Ishikawa (cell line): ENCODE data around the gene TM4SF1.

Experiments used
- CEBPB ChIP-seq: IDR thresholded peaks from 2 replicates; pipeline ENCODE4 v1.6.1; 2012
- CREB1 ChIP-seq: IDR thresholded peaks from 2 replicates; pipeline ENCODE4 v1.6.1; 2012; ENCODE audit warnings: low read depth
- EGR1 ChIP-seq: IDR thresholded peaks from 2 replicates; pipeline ENCODE4 v1.6.1; 2012
- EP300 ChIP-seq: IDR thresholded peaks from 2 replicates; pipeline ENCODE4 v1.6.1; 2012; ENCODE audit warnings: borderline replicate concordance
- FOXM1 ChIP-seq: IDR thresholded peaks from 2 replicates; pipeline ENCODE4 v1.6.1; 2012; ENCODE audit warnings: low read depth, borderline replicate concordance
- NFIC ChIP-seq: IDR thresholded peaks from 2 replicates; pipeline ENCODE4 v1.6.1; 2012
- RAD21 ChIP-seq: IDR thresholded peaks from 2 replicates; pipeline ENCODE4 v1.6.1; 2012; ENCODE audit warnings: low read depth
- REST ChIP-seq: IDR thresholded peaks from 2 replicates; pipeline ENCODE4 v1.6.1; 2012; ENCODE audit warnings: low read depth, mild to moderate bottlenecking
- TAF1 ChIP-seq: IDR thresholded peaks from 2 replicates; pipeline ENCODE4 v1.6.1; 2012; ENCODE audit warnings: low read depth, mild to moderate bottlenecking
- TCF12 ChIP-seq: IDR thresholded peaks from 2 replicates; pipeline ENCODE4 v1.6.1; 2012; ENCODE audit warnings: low read depth
- TEAD4 ChIP-seq: IDR thresholded peaks from 2 replicates; pipeline ENCODE4 v1.6.1; 2012
- USF1 ChIP-seq: IDR thresholded peaks from 2 replicates; pipeline ENCODE4 v1.6.1; 2012
- YY1 ChIP-seq: IDR thresholded peaks from 2 replicates; pipeline ENCODE4 v1.6.1; 2012; ENCODE audit warnings: low read depth
- ZBTB7A ChIP-seq: IDR thresholded peaks from 2 replicates; pipeline ENCODE4 v1.6.1; 2012; ENCODE audit warnings: low read depth
- TF ChIP-seq, protein P1 (sequence below): IDR thresholded peaks from 2 replicates; pipeline ENCODE4 v1.6.1; 2012

TM4SF1 gene

GRCh38 chr3:149414557-149415231, 37.2 kb upstream of the TM4SF1 start:
- TF ChIP-seq NFIC (no peak), CREB1 (no peak), USF1 (no peak), TEAD4 (no peak), EP300 (no peak), TAF1 (no peak)

- no peak for TF ChIP-seq EP300
- TF ChIP-seq TEAD4 = no peak
- TF ChIP-seq ZBTB7A = no peak
- no peak for TF ChIP-seq NFIC
- no peak for TF ChIP-seq FOXM1
These were observed 34.1 kb upstream of the TM4SF1 start for GRCh38 chr3:149411583-149411982.

DNA sequence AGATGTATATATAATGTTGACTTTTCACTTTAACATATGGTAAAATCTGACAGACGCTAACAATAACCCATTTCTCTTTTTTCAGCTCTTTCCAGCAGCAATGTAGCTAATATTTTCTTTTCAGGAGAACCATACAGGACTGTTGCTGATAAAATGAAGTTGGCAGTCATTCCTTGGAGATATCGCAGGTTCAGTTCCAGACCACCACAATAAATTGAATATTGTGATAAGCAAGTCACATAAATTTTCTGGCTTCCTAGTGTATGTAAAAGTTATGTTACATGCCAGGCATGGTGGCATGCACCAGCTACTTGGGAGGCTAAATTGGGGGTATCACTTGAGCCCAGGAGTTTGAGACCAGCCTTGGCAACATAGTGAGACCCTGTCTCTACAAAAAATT, 31.9 kb upstream of the TM4SF1 start:
- TF ChIP-seq CREB1 (no peak), USF1 (no peak), TEAD4 (no peak), EGR1 (no peak), RAD21 (no peak), FOXM1 (no peak), CEBPB (no peak), YY1 (no peak), NFIC (no peak), REST (no peak), ZBTB7A (no peak)

DNA sequence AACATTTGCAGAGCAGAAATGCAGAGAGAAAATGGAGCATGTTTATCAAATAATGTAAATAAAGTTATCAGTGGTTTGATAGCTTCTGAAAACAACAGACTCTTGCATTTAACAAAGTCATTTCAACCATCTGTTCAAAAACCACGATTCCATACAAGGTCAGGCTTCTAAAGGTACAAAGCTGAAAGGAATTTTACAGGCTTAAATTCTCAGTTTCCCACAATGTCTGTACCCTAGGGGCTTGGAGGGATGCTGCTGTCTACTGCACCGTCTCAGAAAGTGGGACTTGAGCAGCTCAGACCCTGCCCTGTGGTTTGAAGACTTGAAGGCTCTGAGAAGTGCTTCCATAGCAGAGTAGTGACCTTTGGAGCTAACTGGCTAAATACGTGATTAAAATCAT, 30.4 kb upstream of the TM4SF1 start:
- TF ChIP-seq CREB1 (no peak), TEAD4 (no peak), YY1 (no peak), ZBTB7A (no peak)

DNA sequence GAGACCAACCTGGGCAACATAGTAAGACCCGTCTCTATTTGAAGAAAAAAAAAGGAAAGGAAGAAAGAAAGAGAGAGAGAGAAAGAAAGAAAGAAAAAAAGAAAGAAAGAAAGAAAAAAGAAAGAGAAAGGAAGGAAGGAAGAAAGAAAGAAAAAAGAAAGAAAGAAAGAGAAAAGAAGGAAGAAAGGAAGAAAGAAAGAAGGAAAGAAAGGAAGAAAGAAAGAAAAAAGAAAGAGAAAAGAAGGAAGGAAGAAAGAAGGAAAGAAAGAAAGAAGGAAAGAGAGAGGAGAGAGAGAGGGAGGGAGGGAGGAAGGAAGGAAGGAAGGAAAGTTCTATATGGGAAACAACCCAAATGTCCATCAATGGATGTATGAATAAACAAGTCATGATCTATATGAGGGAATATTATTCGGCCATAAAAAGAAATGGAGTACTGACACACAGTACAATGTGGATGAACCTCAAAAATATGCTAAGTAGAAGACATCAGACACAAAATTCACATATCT, 28.8 kb upstream of the TM4SF1 start:
- TF ChIP-seq, protein P1, sequence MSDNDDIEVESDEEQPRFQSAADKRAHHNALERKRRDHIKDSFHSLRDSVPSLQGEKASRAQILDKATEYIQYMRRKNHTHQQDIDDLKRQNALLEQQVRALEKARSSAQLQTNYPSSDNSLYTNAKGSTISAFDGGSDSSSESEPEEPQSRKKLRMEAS = no peak
- TF ChIP-seq ZBTB7A (no peak), TEAD4 (no peak), EP300 (no peak), NFIC (no peak), CREB1 (no peak), EGR1 (no peak), RAD21 (no peak), REST (no peak), TAF1 (no peak), USF1 (no peak), FOXM1 (no peak), TCF12 (no peak), CEBPB (no peak), YY1 (no peak)

DNA sequence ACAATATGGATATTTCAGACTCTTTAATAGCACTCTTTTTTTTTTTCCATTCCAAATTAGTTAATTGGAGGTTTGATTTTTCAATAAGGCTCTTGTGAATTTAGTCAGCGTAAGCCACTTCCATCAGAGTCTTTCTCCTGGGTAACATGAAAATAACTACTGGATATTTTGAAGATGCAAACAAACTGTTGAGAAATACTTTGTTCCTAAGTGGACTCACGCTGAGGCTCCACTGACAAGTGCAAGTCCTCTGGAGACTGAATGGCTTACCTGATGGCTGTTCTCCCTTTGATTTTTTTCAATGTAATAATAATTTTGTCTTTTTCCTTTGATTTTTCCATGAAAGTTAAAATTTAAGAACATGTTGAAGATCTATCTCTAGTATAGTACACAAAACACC, 26.0 kb upstream of the TM4SF1 start:
- no peak for TF ChIP-seq TCF12
- TF ChIP-seq TAF1 = no peak
- TF ChIP-seq, protein P1 = no peak
- TF ChIP-seq ZBTB7A = no peak
- TF ChIP-seq EGR1 = no peak
- no peak for TF ChIP-seq REST
- TF ChIP-seq FOXM1 = no peak
- TF ChIP-seq EP300 = no peak
- TF ChIP-seq CREB1 = no peak
- no peak for TF ChIP-seq YY1
- TF ChIP-seq USF1 = no peak
- TF ChIP-seq RAD21 = no peak
- no peak for TF ChIP-seq TEAD4
- no peak for TF ChIP-seq CEBPB
- no peak for TF ChIP-seq NFIC
